NOMO-1 treated with DMSO at 0.1 percent for 48 hours (cell line): ENCODE measurements around the gene CORO7.

Experiments used
- DNase-seq: peaks from one replicate; lab custom pipeline; 2025; ENCODE audit not compliant: unreplicated experiment; lab: John Stamatoyannopoulos, UW

CORO7 gene

GRCh38 chr16:4324492-4325252 lies 91.7 kb downstream of the CORO7 start:
- DNase-seq: no peak

DNA sequence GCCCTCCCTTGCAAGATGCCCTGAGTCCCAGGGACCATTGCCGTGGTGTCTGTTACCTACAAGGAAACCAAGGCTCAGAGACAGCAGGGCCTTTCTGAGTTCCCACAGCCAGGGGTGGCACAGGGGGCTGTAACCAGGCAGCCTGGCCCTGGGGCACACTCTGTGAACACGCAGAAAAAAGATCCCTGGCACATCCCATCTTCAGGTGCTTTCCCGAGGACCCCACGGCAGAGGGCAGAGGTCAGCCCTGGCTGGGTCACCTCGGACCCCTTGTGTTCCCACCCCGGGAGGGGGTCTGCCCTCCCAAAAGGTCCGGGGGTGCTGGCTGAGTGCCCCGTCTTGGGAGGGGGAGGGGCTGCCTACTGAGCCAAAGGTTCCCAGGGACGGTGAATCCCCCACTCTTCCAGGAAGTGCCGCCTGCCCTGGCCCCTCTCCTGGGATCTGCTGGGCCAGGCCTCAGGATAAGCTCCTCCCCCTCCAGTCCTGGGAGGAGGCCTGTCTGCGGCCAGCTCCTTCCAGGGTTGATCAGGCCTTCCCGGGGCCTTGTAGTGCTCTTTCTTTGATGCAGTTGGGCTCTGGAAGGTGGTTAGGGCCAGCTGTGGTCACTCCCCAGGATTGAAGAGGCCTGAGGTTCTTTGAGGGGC lies 92.4 kb downstream of the CORO7 start:
- DNase-seq: no peak

DNA sequence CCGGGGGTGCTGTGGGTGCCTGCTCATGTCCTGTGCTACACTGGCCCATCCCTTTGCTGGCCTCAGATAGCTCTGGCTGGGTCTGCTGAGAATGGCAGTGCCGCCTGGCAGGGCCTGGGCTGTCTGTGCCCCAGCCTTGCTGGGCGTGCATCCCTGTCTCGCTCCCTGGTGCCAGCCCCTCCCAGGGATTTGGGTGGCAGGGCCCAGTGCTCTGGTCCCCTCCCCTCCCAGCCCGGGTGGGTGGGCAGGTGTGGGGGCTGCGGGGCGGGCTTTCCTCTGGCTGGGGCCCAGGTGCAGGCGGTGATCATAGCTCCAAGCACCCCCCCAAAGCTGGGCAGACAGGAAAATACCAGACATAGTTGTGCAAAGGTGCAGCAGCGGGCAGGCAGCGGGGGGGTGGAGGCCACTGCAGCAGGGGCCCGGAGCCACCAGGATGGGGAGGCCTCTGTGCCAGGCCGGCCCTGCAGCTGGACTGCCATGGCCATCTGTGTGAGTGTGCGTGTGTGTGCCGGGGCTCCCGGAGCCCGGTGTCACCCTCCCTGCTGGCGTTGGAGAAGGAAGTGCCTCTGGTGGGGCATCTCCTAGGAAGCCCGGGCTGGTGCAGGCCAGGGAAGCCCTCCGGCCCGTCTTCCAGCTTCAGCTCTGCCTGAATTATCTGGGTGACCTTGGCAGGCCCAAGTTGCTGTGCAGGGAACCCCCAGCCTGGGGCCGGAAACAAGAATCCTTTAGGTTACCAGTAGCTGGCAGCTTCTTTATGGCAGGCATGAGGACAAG lies 93.1 kb downstream of the CORO7 start:
- no peak for DNase-seq

GRCh38 chr16:4322121-4323052 lies 94.0 kb downstream of the CORO7 start:
- DNase-seq: no peak

DNA sequence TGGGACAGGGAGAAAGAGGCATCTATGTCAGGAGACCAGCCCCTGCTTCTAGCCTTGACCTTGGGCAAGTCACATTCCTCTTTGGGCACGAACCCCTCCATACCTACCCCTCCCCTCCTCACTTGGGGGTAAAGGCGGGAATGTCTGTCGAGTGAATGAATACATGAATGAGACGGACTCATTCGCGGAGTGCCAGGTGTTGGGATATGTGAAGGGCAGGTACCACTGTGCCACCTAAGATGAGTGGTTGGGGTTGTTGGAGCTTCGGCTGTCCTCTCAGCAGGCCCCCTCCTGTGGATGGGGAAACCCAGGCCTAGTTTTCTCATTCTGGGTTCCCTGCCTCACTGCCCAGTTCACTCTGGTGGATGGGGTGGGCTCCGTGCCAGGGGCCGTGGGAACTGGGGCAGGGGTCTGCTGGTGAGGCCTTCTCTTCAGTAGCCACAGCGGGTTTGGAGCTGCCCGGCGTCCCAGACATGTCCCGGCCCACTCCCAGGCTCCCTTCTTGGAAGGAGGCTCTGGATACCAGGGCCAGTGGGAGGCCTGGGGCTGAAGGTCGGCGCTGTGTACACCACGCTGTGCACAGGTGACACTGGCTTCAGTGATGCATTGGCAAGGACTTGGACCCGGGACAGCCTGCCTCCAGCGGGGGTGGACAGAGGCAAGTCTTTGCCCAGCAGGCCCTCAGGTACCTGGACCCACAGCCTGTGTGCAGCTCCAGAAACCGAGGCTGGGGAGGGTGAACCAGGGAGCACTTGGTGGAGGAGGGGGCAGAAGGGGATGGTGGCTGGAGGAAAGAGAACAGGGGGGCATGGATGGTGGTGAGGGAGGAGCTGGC lies 94.9 kb downstream of the CORO7 start:
- no peak for DNase-seq

GRCh38 chr16:4320571-4321137 lies 95.7 kb downstream of the CORO7 start:
- no peak for DNase-seq

DNA sequence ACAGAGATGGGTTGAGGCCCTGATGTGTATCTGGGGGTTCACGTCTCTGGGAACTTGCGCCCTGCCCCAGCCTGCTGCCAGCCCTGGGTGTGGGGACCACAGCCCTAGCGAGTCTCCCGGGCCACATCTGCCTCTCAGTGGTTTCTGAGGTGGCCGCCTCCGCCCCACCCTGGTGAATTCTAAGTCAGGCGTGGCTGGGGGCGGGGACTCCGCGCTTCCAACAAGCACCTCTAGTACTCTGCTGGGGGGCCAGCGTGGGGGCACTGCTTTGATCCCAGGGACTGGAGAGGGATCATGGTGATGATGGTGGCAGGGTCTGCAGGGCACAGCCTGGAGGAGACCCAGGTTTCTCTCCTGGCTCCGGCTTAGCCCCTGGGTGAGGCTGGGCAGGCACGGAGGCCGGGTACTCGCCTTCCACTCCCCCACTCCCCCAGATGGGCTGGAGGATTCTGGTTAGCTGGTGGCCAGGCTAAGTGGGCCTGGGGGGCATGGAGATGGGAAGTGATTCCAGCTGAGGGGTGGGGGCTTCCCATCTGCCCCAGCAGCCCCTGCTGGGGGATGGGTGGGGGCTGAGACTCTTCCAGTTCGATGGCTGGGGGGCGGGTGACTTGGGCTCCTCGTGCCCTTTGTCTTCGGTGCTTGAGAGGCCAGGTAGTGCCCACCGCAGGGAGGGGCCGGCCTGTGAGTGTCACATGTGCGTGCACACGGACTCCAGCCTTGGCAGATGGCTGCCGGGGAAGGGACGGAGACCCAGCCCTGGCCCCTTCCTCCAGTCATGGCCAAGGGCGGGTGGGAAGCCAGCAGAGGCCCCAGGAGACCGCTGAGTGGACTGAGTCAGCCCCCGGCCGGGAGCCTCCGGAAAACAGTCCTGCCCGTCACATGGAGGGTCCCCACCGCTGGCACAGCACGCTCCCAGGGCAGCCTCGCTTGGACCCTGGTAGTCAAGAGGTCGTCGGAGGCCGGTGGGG lies 96.7 kb downstream of the CORO7 start:
- DNase-seq: no peak

DNA sequence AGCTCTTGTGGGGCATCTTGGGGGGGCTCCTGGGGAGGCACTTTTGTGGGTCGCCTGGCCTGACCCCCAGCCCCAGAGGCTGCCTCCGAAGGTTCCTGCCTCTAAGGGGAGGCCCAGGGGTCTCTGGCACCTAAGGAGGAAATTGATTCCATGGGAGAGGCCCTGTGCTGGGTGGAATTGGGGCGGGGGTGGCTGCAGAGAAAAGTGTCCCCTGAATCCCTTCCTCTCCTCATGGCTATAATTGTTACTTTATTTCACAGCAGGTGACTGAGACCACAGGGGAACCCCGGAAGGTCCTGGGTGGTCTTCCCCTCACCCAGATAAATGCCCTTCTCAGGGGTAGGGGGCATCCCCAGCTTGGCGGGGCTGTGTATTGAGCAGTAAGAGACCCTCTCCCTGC lies 97.4 kb downstream of the CORO7 start:
- no peak for DNase-seq

DNA sequence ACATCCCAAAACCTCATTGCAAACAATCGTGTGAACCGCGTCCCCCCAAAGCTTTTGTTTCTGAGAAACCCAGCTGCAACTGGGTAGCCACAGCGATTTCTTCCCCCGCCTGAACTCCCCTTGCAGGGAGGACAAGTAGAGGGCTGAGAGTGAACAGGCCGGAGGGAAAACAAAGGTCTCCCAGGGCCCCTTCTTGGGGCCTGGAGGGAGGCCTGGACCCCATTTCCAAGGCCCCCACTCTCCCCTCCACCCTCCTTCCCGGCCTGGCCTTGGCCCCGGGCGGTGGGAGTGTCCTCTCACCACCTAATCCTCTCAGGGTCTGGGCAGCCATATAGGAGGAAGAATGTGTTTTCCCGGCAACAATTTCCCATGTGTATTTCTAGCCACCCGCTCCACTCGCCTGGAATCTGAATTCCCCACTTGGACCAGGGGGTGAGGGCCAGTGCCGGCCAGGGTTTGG lies 97.9 kb downstream of the CORO7 start:
- DNase-seq: no peak

- DNase-seq: no peak
Measured at GRCh38 chr16:4317532-4318450, 98.6 kb downstream of the CORO7 start.

- DNase-seq: no peak
Measured at GRCh38 chr16:4316864-4317531, 99.4 kb downstream of the CORO7 start.

DNA sequence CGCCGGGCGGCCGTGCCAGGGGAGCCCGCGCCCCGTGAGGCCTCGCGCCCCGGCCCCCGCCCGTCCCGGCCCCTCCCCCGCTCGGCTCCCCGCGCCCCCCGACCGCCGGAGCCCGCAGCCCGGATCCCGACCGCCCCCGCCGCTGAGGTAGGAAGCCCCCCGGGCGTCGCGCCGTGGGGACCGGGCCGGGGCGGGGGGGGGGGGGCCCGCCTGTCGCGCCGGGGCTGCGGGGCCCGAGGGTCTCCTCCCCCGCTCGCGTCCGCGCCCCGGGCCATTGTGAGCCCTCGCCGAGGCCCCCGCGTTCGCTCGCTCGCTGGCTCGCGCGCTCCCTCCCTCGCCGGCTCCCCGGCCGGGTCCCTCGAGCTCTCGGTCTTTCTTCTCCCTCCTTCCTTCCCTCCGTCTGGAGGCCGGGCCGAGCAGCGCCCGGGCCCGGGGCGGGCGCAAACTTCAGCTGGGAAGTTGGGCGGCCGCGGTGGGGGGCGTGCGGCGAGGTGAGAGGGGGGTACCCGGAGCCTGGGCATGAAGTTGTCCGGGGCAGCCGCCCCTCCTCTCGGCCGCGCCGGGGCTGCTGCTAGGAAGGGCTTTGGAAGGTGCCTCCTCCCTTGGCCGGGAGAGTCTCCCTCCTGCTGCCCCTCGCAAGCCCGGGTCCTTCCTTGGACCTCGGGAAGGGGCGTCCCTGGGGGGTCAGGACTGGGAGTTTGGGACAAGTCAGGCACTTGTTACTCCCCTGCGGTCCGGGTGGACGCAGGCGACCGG lies 100.1 kb downstream of the CORO7 start:
- DNase-seq: no peak

DNA sequence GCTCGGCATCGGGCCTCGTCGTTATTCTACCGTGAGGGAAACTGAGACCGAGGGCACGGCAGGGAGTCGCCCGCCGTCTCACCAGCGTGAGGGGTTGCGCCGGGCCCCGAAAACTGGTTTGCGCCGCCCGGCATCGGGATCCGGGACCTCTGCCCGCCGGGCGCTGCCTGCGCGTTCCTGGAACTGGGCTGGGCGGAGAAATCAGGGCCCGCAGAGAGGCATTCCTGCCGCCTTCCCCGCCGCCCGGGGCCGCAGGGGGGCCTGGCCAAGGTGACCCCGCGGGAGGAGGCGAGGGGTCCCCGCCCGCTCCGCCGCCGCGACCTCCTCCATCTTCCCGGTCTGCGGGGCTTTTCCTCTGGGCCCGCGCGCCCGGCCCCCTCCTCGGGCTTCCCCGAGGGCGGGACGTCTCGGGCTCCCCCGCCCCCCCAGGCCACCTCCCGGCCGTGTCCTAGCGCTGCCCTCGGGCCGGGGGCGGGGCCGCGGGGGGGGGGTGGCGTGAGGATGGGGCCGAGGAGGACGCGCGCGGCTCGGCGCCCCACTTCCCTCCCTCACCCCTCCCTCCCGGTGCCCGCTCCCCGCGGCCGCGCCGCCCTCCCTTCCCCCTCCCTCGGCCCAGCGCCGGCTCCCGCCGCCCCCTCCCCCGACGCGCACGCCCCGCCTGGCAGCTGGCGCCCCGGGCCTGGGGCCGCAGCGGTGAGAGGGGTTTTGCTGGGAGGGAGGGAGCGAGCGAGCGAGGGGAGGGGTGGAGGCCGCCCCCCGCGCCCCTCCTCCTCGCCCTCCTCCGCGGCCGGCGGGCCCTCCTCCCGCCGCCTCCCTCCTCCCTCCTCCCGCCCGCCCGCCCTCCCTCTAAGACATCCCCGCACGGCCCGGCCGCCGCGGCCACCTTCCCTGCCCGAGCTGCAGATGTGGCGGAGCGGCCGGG lies 100.9 kb downstream of the CORO7 start, which contains the start of gene GLIS2:
TSS of gene GLIS2 (plus strand) at position 882 of the 922 bp plus-strand sequence. CDS start 16,214 bp downstream, outside the sequence.
- DNase-seq: no peak

GRCh38 chr16:4314532-4315185 lies 101.7 kb downstream of the CORO7 start:
- DNase-seq: no peak
